Heart right ventricle (tissue), 16 donors: ENCODE measurements around the gene IRS2. TPM values are rescaled to one million over a fixed set of nuclear protein-coding genes. Genes with fewer than 3 reads are reported as not detected.

Experiments used
- ATAC-seq, 8 donors: fragments of 200-7000 bp; cut with Tn5 transposase; one replicate each; pipeline ENCODE4 v1.9.1; 2020; ENCODE audit warnings: mild to moderate bottlenecking in 8 of 8, moderate library complexity in 8 of 8, moderate number of reproducible peaks in 1 of 8
- DNase-seq, 2 donors: peaks; one replicate each; pipeline ENCODE4 v3.0.0-alpha.2; 2020
- H3K27ac ChIP-seq, 10 donors: fragments of 200-600 bp; sonication (generic) in 2 of 10; one replicate each; pipeline versions ENCODE4 v1.5.0 to v1.8.0; 2020 to 2022; ENCODE audit warnings: mild to moderate bottlenecking in 3 of 10
- H3K27me3 ChIP-seq, 7 donors: fragments of 200-600 bp; one replicate each; pipeline ENCODE4 v1.8.0; 2021 to 2022; ENCODE audit warnings: mild to moderate bottlenecking in 2 of 7
- H3K36me3 ChIP-seq, 9 donors: fragments of 200-600 bp; sonication (generic) in 1 of 9; one replicate each; pipeline versions ENCODE4 v1.5.0 to v1.8.0; 2020 to 2022; ENCODE audit warnings: mild to moderate bottlenecking in 2 of 9
- H3K4me1 ChIP-seq, 9 donors: fragments of 200-600 bp; sonication (generic) in 1 of 9; one replicate each; pipeline versions ENCODE4 v1.5.0 to v1.8.0; 2020 to 2022; ENCODE audit warnings: mild to moderate bottlenecking in 4 of 9
- H3K4me3 ChIP-seq, 10 donors: fragments of 200-600 bp; sonication (generic) in 2 of 10; one replicate each; pipeline versions ENCODE4 v1.5.0 to v1.8.0; 2020 to 2022; ENCODE audit warnings: mild to moderate bottlenecking in 7 of 10, moderate library complexity in 2 of 10
- H3K9me3 ChIP-seq, 11 donors: fragments of 200-600 bp in 10 of 11; sonication (generic) in 2 of 11; one replicate each; pipeline versions ENCODE4 v1.5.0 to v1.8.0; 2013 to 2022; ENCODE audit warnings: mild to moderate bottlenecking in 2 of 11, control low read depth in 1 of 11, moderate library complexity in 1 of 11
- CTCF ChIP-seq, 9 donors: fragments of 200-600 bp; sonication (generic) in 2 of 9; IDR thresholded peaks; one replicate each; pipeline versions ENCODE4 v1.5.0 to v1.8.0; 2021 to 2022; ENCODE audit warnings: antibody characterized with exemption in 9 of 9, mild to moderate bottlenecking in 5 of 9, moderate library complexity in 1 of 9
- WGBS, 2 donors: extraction: QIAGEN DNeasy Blood & Tissue Kit; methylation state at CpG; one replicate each; pipeline ENCODE4 v1.1.7; 2013; ENCODE audit warnings: inconsistent platforms in 1 of 2; 5-methylcytosine and 5-hydroxymethylcytosine counted together
- intact Hi-C, 10 donors: fragments of 100-400 bp; cut with DNase I; formaldehyde crosslinking; loops; one replicate each; pipeline versions ENCODE4 v1.11.1 to v1.14.2; 2022
- polyA plus RNA-seq, 2 donors: library from polyadenylated mRNA; stranded (reverse); fragments of 200-250 nt; gene quantifications; one replicate each; pipeline ENCODE4 v1.2.3, GENCODE V29; 2013
- total RNA-seq, 10 donors: library from RNA; stranded (reverse); fragmentation: NEBNext Ultra II Directional in 3 of 10; extraction: Animal tissue kit (Norgen Biotek cat#: 25700) in 3 of 10; gene quantifications; one replicate each; pipeline versions ENCODE4 v1.2.1 to v1.2.4, GENCODE V29; 2021 to 2023
- donor health status: Arrhythmogenic right ventricular cardiomyopathy.
- donor health status: ischemic (EF 13 %, LVEDD 7.1; RV severe dilation, severe dysfunction).
- donor health status: healthy with polysubstance abuse.
- donor health status: DM: no; HTN: yes; CAD: no.
- donor health status: DM: no; HTN: no; CAD: no.
- donor health status: ischemic (EF 25% LVEDD 6.9; RV normal size, moderate dysfunction).
- donor health status: ischemic (EF 25% LVEDD 5.7; RV mildly dilated, moderate dysfunction).
- donor health status: healthy.
- donor health status: DM: yes; HTN: yes; CAD: no.
- donor health status: Ischemic cardiomyopathy.
- donor health status: ischemic (EF 35%, LVEDD 5.7; RV mildly dilated, moderate dysfunction).
- donor health status: nonischemic (EF 11% LVEDD 7.7; RV severe dilation, severe dysfunction).
- donor health status: DM: yes; HTN: yes; CAD: no.
- donor health status: PGD.
- donor health status: ischemic (EF 29% LVEDD 5.4; RV normal size, mild dysfunction).
- donor health status: nonischemic (EF 23%, LVEDD 6.1; RV moderate dilation, normal function).

IRS2 gene
- total and polyA plus RNA-seq, 12 donors: 4.2 to 49.3 (median 13.7) TPM

- intact Hi-C loops: no loop called here
- Histone ChIP-seq H3K27ac (no peak overlapping the region), H3K36me3 (no peaks in the 10 kb centered on the region), H3K4me3 (no peak overlapping the region), H3K9me3 (no peaks in the 10 kb centered on the region), H3K4me1 (peaks cover 0 to 29% (median 15%) of the 10 kb centered on the region in 9 donors), H3K27me3 (peaks cover 0 to 12% (median 4%) of the 10 kb centered on the region in 7 donors)
- no peak for TF ChIP-seq CTCF (IDR thresholded peaks at IDR 0.05)
- peak in 4 of 8 donors; percentile 13 to 38 (median 16) for ATAC-seq
- WGBS, 2 donors: 55 to 58% methylated on average over 9 of the region's 9 CpGs
- DNase-seq: no peak
Measured at GRCh38 chr13:109740121-109740520, 46.3 kb downstream of the IRS2 start.

- intact Hi-C loops: no loop called here
- Histone ChIP-seq H3K4me3 (no peak overlapping the region), H3K36me3 (no peaks in the 10 kb centered on the region), H3K4me1 (peaks cover 0 to 12% (median 0%) of the 10 kb centered on the region in 9 donors), H3K9me3 (no peaks in the 10 kb centered on the region), H3K27ac (no peak overlapping the region), H3K27me3 (peaks cover 0 to 7% (median 0%) of the 10 kb centered on the region in 7 donors)
- DNase-seq (no peak), ATAC-seq (no peak)
- no peak for TF ChIP-seq CTCF (IDR thresholded peaks at IDR 0.05)
- 72 to 84% methylated on average over 14 of the region's 14 CpGs for WGBS, 2 donors
Measured at GRCh38 chr13:109738298-109738746, 48.1 kb downstream of the IRS2 start.

GRCh38 chr13:109737606-109738005 is 48.8 kb downstream of the IRS2 start:
- Histone ChIP-seq H3K36me3 (no peaks in the 10 kb centered on the region), H3K4me1 (peaks cover 0 to 11% (median 0%) of the 10 kb centered on the region in 9 donors), H3K27ac (peak overlapping the region in 2 of 10 donors; percentile 28 to 31), H3K9me3 (no peaks in the 10 kb centered on the region), H3K4me3 (no peak overlapping the region), H3K27me3 (peaks cover 0 to 7% (median 0%) of the 10 kb centered on the region in 7 donors)
- intact Hi-C loops: no loop called here
- no peak for TF ChIP-seq CTCF (IDR thresholded peaks at IDR 0.05)
- WGBS, 2 donors: 29 to 44% methylated on average over 5 of the region's 5 CpGs
- ATAC-seq (peak in 7 of 8 donors; percentile 20 to 76 (median 42)), DNase-seq (no peak)

DNA sequence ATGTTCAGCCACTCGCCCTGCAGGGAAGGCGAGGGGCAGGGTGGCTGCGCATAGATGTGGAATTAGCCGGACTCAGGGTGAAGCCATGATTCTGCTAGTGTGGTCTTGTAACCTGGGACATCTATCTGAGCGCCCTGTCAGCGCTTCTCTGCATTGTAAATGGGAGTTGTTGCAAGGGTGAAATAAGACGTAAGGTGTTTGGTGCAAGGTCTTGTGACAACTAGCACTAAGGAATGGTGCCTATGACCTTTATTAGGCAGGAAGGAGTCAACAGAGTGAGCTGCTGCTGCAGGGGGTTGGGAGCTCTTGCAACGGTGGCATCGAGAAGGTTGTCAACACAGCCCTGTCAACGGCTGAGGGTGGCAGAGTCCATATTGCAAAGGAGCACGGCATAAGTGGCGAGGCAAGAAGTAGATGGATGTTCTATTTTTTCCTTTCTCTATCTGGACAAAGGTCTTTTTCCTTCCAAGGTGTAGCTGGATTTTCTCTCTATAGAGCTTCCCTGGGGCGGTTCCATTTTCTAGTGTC is 49.3 kb downstream of the IRS2 start:
- ATAC-seq (peak; percentile 35 to 90 (median 77)), DNase-seq (peak; percentile 23 to 37)
- Histone ChIP-seq H3K27me3 (peaks cover 0 to 7% (median 0%) of the 10 kb centered on the region in 7 donors), H3K9me3 (no peaks in the 10 kb centered on the region), H3K27ac (peak overlapping the region in 1 of 10 donors; percentile 31), H3K4me3 (no peak overlapping the region), H3K4me1 (peaks cover 0 to 11% (median 0%) of the 10 kb centered on the region in 9 donors), H3K36me3 (no peaks in the 10 kb centered on the region)
- TF ChIP-seq CTCF (IDR thresholded peaks at IDR 0.05): no peak
- 45 to 70% methylated on average over 13 of the region's 13 CpGs for WGBS, 2 donors
- intact Hi-C loops: no loop called here
